ELF-1 (cell line): ENCODE results near the gene DNAJC11.
"Not testable (repeated sequence)": the region's sequence is repeated elsewhere in the genome, so short reads cannot be mapped to it uniquely, and the experiment has no call there.

Experiments
- DNase-seq: peaks from one replicate; pipeline ENCODE4 v3.0.0-alpha.2; 2016; ENCODE audit warnings: low read depth, low spot score

DNAJC11 gene

GRCh38 chr1:6600410-6601048, 101.1 kb downstream of the DNAJC11 start:
- no peak for DNase-seq

GRCh38 chr1:6599991-6600390, 101.6 kb downstream of the DNAJC11 start:
- DNase-seq: not testable (repeated sequence)

GRCh38 chr1:6599141-6599975, 102.3 kb downstream of the DNAJC11 start:
- no peak for DNase-seq

- DNase-seq: peak; percentile 51
Observed at GRCh38 chr1:6597777-6598131, 103.9 kb downstream of the DNAJC11 start.

- DNase-seq: peak; percentile 80
Observed at GRCh38 chr1:6596886-6597776, 104.5 kb downstream of the DNAJC11 start.

- no peak for DNase-seq
Observed at GRCh38 chr1:6596351-6596750, 105.3 kb downstream of the DNAJC11 start.

- DNase-seq: no peak
Observed at GRCh38 chr1:6594977-6595740, 106.5 kb downstream of the DNAJC11 start.

- DNase-seq: no peak
Observed at GRCh38 chr1:6593810-6594209, 107.8 kb downstream of the DNAJC11 start.

GRCh38 chr1:6592865-6593593, 108.6 kb downstream of the DNAJC11 start:
- no peak for DNase-seq

- no peak for DNase-seq
Observed at GRCh38 chr1:6592441-6592840, 109.2 kb downstream of the DNAJC11 start.

- DNase-seq: no peak
Observed at GRCh38 chr1:6591644-6592043, 110.0 kb downstream of the DNAJC11 start.

- no peak for DNase-seq
Observed at GRCh38 chr1:6591222-6591621, 110.4 kb downstream of the DNAJC11 start.

GRCh38 chr1:6590046-6590445, 111.6 kb downstream of the DNAJC11 start:
- no peak for DNase-seq

- no peak for DNase-seq
Observed at GRCh38 chr1:6588893-6589520, 112.6 kb downstream of the DNAJC11 start.

- no peak for DNase-seq
Observed at GRCh38 chr1:6588128-6588892, 113.3 kb downstream of the DNAJC11 start.

- no peak for DNase-seq
Observed at GRCh38 chr1:6587261-6588005, 114.2 kb downstream of the DNAJC11 start.

GRCh38 chr1:6586404-6586816, 115.2 kb downstream of the DNAJC11 start:
- no peak for DNase-seq

- DNase-seq: no peak
Observed at GRCh38 chr1:6585841-6586240, 115.8 kb downstream of the DNAJC11 start.
